Hippocampal formation (tissue), 2 donors: ENCODE data around the gene GC.
"Not testable (repeated sequence)": the region's sequence is repeated elsewhere in the genome, so short reads cannot be mapped to it uniquely, and the experiment has no call there.

Experiments used
- DNase-seq, 2 donors: peaks; one replicate each; lab custom pipeline; 2025; lab: John Stamatoyannopoulos, UW

The GC gene

GRCh38 chr4:71783972-71784371 is at the start of gene GC:
TSS of gene GC (minus strand) at chr4:71784079. CDS start at chr4:71784018, 61 bp downstream.
- no peak for DNase-seq

- DNase-seq, result no peak
These were observed 49.5 kb upstream of the GC start for GRCh38 chr4:71833232-71833900.

GRCh38 chr4:71832049-71832448 is 48.2 kb upstream of the GC start:
- DNase-seq, result no peak

DNA sequence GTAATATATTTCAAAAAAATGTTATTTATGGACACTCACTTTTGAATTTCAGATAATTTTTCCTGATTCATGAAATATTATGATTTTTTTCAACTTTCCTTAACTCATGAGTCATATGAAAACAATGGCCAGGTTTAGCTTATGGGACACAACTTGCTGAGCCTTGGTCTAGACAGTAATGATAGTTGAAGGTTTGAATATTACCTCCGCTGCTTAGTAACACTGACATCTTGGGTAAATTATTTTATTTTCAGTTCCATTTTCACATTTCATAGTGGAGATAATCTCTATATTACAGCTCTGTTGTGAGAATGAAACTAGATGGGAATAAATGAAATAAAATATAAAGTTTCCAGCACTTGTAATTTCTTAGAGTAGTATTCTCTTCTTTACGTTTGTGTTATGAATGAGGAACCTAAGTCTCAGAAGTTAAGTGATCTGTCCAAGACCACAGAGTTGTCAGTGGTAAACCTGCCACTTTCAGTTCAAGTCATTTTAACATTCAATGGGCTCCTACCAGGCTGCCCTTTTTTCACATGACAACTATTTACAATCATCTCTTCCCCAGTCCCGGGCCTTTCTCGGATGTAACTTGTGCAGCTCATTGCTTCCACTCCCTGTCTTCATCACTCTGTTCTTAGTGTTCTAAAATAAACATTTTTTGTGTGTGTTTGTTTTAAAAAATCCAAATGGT is 46.8 kb upstream of the GC start:
- no peak for DNase-seq

GRCh38 chr4:71828470-71828869 is 44.6 kb upstream of the GC start:
- DNase-seq, result no peak

DNA sequence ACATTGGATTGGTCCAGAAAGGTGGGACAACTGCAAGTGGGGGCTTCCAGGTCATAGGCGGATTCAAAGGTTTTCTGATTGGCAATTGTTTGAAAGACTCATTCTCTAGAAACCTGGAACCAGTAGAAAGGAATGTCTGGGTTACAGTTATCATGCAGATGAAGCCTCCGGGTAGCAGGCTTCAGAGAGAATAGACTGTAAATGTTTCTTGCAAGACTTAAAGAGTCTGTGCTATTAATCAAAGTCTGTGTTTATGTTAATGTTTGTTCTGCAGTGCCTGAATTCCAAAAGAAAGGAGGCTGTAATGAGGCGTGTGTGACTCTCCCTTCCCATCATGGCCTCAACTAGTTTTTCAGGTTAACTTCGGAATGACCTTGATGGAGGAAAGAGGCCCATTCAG is 43.9 kb upstream of the GC start:
- DNase-seq, result no peak

DNA sequence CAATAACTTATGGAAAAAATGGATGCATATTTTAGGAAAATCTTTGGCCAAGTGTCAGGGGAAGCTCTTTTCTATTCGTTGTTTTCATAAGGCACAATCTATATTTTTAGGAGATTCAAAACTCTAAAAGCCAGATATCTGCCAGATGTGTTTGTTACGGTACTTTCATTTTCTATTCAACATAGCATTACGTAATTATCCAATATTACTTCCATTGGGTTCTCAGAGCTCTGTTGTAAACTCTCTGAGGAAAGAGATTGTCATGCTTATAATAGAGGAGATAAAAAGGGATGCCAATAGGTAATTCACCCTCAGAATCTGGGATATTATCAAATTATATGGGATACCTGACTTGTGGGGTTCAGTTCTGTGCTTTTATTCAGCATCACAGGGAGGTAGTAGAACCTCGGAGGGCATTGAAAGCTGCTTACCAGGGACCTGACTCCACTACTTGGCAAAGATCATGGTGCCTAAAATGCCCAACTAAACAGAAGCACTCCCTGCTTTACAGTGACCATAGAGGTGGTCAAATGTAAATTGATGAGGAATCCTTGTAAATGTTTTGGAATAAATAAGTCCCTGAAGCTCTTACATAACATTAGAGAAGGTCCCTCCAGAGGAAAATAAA is 32.9 kb upstream of the GC start:
- no peak for DNase-seq

DNA sequence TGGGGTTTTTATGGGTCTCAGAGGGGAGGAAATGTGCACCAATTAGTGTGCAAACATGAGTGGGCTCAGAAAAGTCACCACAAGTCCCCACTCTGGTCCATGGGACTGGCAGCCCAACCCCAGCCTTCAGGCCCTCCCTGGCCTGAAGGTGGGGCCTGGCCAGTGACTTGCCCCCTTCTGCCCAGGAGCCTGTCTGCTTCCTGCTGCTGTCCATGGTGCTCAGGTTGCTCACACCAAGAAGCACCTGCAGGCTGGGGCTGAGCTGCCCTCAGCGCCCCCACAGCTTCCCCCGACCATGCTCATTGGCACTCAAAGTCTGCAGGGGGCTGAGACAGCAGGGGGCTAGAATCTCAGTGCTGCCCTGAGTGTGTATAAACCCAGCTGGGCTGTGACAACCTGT is 30.6 kb upstream of the GC start:
- DNase-seq, result no peak

DNA sequence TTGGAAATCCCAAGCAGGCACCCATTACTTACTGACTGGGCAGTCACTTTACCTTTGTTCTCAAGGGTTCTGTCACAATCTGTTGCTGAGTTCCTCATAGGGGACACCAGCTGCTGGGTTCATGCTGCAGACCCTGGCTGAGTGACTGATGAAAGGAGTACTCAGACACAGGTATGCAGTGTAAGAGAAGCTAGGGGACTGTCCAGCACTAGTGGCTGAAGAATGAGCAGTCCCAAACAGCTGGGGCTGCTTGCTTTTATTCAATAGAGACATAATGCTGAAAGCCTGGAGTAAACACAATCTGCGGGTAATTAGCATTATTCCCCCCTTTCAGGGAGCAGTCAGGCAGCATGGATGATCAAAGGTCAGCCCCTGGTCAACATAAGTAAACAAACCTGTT is 25.9 kb upstream of the GC start:
- DNase-seq, result not testable (repeated sequence)

DNA sequence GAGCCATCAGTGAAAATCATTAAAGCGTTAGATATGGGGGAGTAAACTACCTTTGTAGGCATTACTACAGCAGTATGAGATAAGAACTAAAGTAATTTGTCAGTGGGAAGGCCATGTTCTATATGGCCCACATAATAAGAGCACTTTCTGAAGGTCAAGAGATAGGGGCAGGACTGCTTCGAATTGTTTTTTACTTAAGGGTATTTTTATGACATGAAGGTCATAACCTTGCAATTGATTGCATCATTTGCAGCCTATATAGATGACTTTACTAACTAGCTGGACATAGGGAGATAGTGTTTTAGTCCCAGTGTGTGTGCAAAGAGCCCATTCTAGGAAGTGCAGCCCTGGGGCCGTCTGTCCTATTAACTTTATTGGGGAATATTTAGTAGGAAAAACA is 23.6 kb upstream of the GC start:
- DNase-seq, result no peak

GRCh38 chr4:71805230-71805629 is 21.4 kb upstream of the GC start:
- not testable (repeated sequence) for DNase-seq

- not testable (repeated sequence) for DNase-seq
These were observed 20.3 kb upstream of the GC start for GRCh38 chr4:71804017-71804697.

DNA sequence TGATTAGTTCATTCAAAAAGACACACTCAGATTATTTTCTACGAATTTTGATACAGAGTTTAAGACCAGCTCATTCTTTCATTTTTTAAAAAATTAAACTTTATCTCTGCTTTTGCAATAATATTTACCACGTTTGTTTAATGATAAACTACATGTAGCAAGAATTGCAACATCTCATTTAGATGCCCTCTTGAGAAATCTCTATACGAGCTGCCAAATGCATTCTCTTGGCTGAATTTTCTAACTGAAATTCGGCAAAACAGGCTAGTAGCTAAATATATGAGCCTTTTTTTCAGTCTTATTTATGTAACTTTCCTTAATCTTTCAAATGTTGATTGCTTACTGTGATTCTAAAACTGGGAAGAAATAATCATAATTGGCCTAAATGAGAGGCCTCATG is 2.1 kb upstream of the GC start:
- DNase-seq, result no peak

DNA sequence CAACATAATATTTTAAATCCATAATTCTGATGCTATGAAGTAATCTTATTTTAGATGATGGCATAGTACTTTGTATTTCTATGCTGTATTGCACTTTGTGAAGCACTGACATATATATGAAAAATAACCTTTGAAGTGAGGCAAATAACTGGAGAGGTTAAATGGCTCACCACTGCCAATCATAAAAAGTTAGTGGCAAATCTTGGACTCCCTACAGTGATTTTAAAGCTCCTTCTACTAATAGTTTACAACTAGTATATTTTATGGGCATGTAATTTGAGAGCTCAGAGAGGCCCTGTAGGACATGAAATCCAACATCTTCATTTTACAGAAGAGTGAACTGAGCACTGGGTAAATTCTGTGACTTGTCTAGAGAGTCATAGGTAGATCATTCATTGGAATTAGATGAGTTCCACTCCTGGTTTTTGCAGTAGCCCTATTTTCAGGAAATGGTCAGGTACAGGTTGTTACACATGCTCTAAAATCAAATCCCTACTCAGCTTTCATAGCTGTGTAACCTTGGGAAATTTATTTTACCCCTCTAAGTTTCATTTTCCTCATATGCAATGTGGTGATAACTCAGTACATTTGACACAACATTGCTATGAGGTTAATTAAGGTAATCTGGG is 804 bp upstream of the GC start:
- DNase-seq, result no peak

DNA sequence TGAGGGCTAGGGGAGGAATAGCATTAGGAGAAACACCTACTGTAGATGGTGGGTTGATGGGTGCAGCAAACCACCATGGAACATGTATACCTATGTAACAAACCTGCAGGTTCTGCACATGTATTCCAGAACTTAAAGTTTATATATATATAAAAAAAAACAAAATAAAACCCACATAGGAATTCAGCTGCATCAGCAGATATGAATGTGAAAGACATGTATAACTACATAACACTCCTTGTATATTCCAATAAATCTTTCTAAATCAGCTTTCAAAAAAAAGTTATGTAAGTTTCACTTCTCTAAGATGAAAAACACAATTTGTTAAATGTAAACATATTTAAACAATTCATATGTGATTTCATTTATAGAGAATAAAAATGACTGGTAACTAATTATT is 6.0 kb downstream of the GC start:
- DNase-seq, result no peak

DNA sequence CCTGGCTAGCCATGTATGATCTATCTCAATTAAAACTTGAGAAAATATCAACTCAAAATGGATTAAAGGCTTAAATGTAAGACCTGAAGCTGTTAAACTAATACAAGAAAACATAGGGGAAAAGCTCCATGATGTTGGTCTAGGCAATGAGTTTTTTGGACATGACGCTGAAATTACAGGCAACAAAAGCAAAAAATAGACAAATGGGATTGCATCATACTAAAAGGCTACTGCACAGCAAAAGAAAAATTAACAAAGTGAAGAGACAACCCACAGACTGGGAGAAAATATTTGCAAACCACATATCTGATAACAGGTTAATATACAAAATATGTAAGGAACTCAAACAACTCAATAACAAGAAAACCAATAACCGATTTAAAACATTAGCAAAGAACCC is 8.4 kb downstream of the GC start:
- no peak for DNase-seq

GRCh38 chr4:71774136-71774535 is 9.7 kb downstream of the GC start:
- no peak for DNase-seq

DNA sequence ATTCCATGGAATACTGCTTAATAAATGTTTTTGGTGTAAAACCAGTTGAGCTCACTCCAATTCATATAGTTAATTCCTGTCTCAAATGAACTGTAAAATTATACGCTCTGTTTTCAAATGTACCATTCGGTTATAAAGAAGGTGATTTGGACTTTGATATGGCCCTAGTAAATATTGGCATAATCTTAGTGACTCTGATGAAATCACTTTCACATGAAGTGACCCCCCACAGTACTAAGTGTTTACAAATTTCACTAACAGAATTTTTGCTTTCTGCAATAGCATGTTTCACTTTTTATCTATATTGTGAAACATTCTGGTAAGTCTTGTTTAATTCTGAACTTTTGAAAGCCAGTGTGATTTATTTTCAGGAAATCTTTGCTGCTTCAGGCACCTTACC is 10.9 kb downstream of the GC start:
- DNase-seq, result no peak

GRCh38 chr4:71772592-71772991 is 11.3 kb downstream of the GC start:
- DNase-seq, result no peak

GRCh38 chr4:71771613-71772012 is 12.3 kb downstream of the GC start:
- DNase-seq, result no peak

- no peak for DNase-seq
These were observed 14.4 kb downstream of the GC start for GRCh38 chr4:71769434-71769833.

GRCh38 chr4:71768123-71768522 is 15.8 kb downstream of the GC start:
- DNase-seq, result no peak
